BLaER1 (cell line): Measurements from ENCODE around the gene UBE2V1.
"Not testable (repeated sequence)": the region's sequence is repeated elsewhere in the genome, so short reads cannot be mapped to it uniquely, and the experiment has no call there.

Source experiments
- H3K27ac ChIP-seq: shearing (Covaris generic); formaldehyde crosslinking; 2 replicates; pipeline ENCODE4 v1.8.1; 2022
- H3K27me3 ChIP-seq: shearing (Covaris generic); formaldehyde crosslinking; 2 replicates; pipeline ENCODE4 v1.8.1; 2022
- H3K36me3 ChIP-seq: shearing (Covaris generic); formaldehyde crosslinking; 2 replicates; pipeline ENCODE4 v1.8.1; 2022
- H3K4me1 ChIP-seq: shearing (Covaris generic); formaldehyde crosslinking; 2 replicates; pipeline ENCODE4 v1.8.1; 2022
- H3K4me2 ChIP-seq: shearing (Covaris generic); formaldehyde crosslinking; 2 replicates; pipeline ENCODE4 v1.8.1; 2022
- H3K4me3 ChIP-seq: shearing (Covaris generic); formaldehyde crosslinking; 2 replicates; pipeline ENCODE4 v1.8.1; 2022
- H3K9ac ChIP-seq: shearing (Covaris generic); formaldehyde crosslinking; 2 replicates; pipeline ENCODE4 v1.8.1; 2022
- H3K9me3 ChIP-seq: shearing (Covaris generic); formaldehyde crosslinking; 2 replicates; pipeline ENCODE4 v1.8.1; 2022
- H4K20me1 ChIP-seq: shearing (Covaris generic); formaldehyde crosslinking; 2 replicates; pipeline ENCODE4 v1.8.1; 2022
- Cebpa-rat ChIP-seq: shearing (Covaris generic); IDR thresholded peaks from 2 replicates; pipeline ENCODE4 v1.8.1; 2022

The UBE2V1 gene

GRCh38 chr20:50112512-50113419 is at the start of gene UBE2V1:
TSS of gene UBE2V1 (minus strand) at chr20:50113150. CDS start at chr20:50113128, 22 bp downstream.
- H3K4me2 ChIP-seq = peak within 1 kb of the TSS; percentile 97
- peak within 1 kb of the TSS; percentile 96 for H3K9ac ChIP-seq
- peak within 1 kb of the TSS; percentile 98 for H3K27ac ChIP-seq
- no peak for TF ChIP-seq Cebpa-rat
- no peaks in the 10 kb centered on the region for H3K9me3 ChIP-seq
- H3K4me1 ChIP-seq = peaks cover 78% of the 10 kb centered on the region
- peaks cover 13% of the 10 kb centered on the region for H3K36me3 ChIP-seq
- no peaks in the 10 kb centered on the region for H3K27me3 ChIP-seq
- H3K4me3 ChIP-seq = peak within 1 kb of the TSS; percentile 94
- H4K20me1 ChIP-seq = peaks cover 49% of the 10 kb centered on the region

GRCh38 chr20:50161494-50161893 is 48.5 kb upstream of the UBE2V1 start:
- not testable (repeated sequence) for H3K4me2 ChIP-seq, H3K27ac ChIP-seq, H3K36me3 ChIP-seq, H3K27me3 ChIP-seq, H3K9ac ChIP-seq, H4K20me1 ChIP-seq, H3K4me3 ChIP-seq, H3K9me3 ChIP-seq
- H3K4me1 ChIP-seq = peaks cover 29% of the 10 kb centered on the region

- H3K36me3 ChIP-seq = peaks cover 25% of the 10 kb centered on the region
- TF ChIP-seq Cebpa-rat = no peak
- peaks cover 40% of the 10 kb centered on the region for H4K20me1 ChIP-seq
- H3K4me2 ChIP-seq = peak within 1 kb of the TSS; percentile 99
- H3K9ac ChIP-seq = peak within 1 kb of the TSS; percentile 95
- no peaks in the 10 kb centered on the region for H3K9me3 ChIP-seq
- no peaks in the 10 kb centered on the region for H3K27me3 ChIP-seq
- H3K4me1 ChIP-seq = peaks cover 40% of the 10 kb centered on the region
- H3K27ac ChIP-seq = peak within 1 kb of the TSS; percentile 93
- H3K4me3 ChIP-seq = peak within 1 kb of the TSS; percentile 100
These were observed 40.8 kb upstream of the UBE2V1 start, which contains the start of gene PEDS1 for GRCh38 chr20:50153500-50154377. TSS of gene PEDS1 (minus strand) at chr20:50153723. CDS start at chr20:50153637, 86 bp downstream.

GRCh38 chr20:50153153-50153499 is 40.2 kb upstream of the UBE2V1 start:
- TF ChIP-seq Cebpa-rat = no peak
- Histone ChIP-seq H3K27ac (peak overlapping the region; percentile 93), H4K20me1 (peaks cover 46% of the 10 kb centered on the region)

GRCh38 chr20:50152394-50153152 is 39.6 kb upstream of the UBE2V1 start:
- Histone ChIP-seq H3K27ac (peak overlapping the region; percentile 93), H3K36me3 (peaks cover 33% of the 10 kb centered on the region), H3K4me1 (peaks cover 47% of the 10 kb centered on the region), H3K4me2 (peak overlapping the region; percentile 99), H3K4me3 (peak overlapping the region; percentile 100), H4K20me1 (peaks cover 49% of the 10 kb centered on the region), H3K27me3 (no peaks in the 10 kb centered on the region), H3K9me3 (no peaks in the 10 kb centered on the region), H3K9ac (peak overlapping the region; percentile 95)
- no peak for TF ChIP-seq Cebpa-rat

More at GRCh38 chr20:50153153-50153499, 40.2 kb upstream of the UBE2V1 start:
- peaks cover 41% of the 10 kb centered on the region for H3K4me1 ChIP-seq
- H3K9ac ChIP-seq = peak overlapping the region; percentile 95
- no peaks in the 10 kb centered on the region for H3K9me3 ChIP-seq
- H3K36me3 ChIP-seq = peaks cover 31% of the 10 kb centered on the region
- H3K4me3 ChIP-seq = peak overlapping the region; percentile 100
- no peaks in the 10 kb centered on the region for H3K27me3 ChIP-seq
- peak overlapping the region; percentile 99 for H3K4me2 ChIP-seq

GRCh38 chr20:50151034-50151743 is 38.2 kb upstream of the UBE2V1 start:
- peaks cover 49% of the 10 kb centered on the region for H4K20me1 ChIP-seq
- H3K9me3 ChIP-seq = no peaks in the 10 kb centered on the region
- no peaks in the 10 kb centered on the region for H3K27me3 ChIP-seq
- H3K4me1 ChIP-seq = peaks cover 60% of the 10 kb centered on the region
- H3K4me3 ChIP-seq = no peak overlapping the region
- H3K27ac ChIP-seq = 0 out of 2 replicates have a peak overlapping the region, but pooled peaks have one; percentile 13
- TF ChIP-seq Cebpa-rat = no peak
- peak overlapping the region; percentile 50; the same call in 1 of the 2 replicates for H3K9ac ChIP-seq
- peak overlapping the region; percentile 99 for H3K4me2 ChIP-seq
- peaks cover 33% of the 10 kb centered on the region for H3K36me3 ChIP-seq

- Histone ChIP-seq H3K4me2 (0 out of 2 replicates have a peak overlapping the region, but pooled peaks have one; percentile 9), H4K20me1 (peaks cover 56% of the 10 kb centered on the region), H3K36me3 (peaks cover 39% of the 10 kb centered on the region), H3K27ac (peak overlapping the region; percentile 22; the same call in 1 of the 2 replicates), H3K4me1 (peaks cover 70% of the 10 kb centered on the region), H3K27me3 (no peaks in the 10 kb centered on the region), H3K9ac (0 out of 2 replicates have a peak overlapping the region, but pooled peaks have one; percentile 24), H3K4me3 (no peak overlapping the region), H3K9me3 (no peaks in the 10 kb centered on the region)
- TF ChIP-seq Cebpa-rat = no peak
These were observed 36.7 kb upstream of the UBE2V1 start for GRCh38 chr20:50149481-50150254.
